ENCODE results near the gene AMACR.

Gene AMACR

DNA sequence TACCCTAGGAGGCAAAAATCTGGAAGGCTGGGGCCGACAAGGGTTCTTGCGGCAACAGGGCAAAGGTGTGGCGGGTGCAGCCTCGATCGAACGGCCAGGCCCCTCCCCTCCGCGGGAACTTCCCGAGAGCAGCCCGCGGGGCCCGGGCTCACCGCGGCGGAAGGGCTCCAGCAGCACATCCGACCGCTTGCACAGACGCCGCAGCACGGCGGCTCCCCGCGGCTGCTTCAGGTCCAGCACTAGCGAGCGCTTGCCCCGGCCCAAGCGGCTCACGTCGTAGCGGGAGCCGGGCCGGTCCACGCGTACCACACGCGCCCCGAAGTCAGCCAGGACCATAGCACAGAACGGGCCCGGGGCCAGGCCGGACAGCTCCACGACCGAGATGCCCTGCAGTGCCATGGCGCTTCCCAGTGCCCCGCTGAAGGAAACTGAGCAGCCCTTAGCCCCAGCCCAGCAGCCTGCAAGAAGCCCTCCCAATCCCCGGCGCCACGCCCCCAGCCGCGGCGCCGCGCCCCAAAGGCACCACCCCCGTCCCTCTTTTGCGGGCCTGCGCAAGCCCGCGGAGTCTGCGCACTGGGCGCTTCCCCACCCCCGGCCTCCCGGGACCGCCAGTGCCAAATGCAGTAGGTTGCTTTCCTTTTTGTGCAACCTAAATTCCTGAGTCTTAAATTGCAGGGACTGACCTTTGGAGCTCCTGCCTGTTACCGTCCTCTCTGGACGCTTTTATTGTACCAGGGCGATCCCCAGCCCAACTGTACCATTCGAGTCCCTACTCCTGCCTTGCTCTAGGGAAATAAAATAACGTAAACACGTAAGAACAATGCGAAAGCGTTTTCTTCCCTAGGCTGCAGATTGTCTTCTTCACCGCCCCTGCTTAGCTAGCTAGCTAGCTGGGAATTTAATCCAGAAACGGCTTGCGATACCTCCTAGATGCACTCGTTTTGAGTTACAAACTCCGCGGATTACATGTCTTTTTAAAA, at the start of gene AMACR:
Gene AMACR (minus strand): TSS at position 430 of the 980 bp plus-strand sequence. CDS start 31 bp downstream, at position 399.
- peak; percentile 56 for FAIRE-seq

DNA sequence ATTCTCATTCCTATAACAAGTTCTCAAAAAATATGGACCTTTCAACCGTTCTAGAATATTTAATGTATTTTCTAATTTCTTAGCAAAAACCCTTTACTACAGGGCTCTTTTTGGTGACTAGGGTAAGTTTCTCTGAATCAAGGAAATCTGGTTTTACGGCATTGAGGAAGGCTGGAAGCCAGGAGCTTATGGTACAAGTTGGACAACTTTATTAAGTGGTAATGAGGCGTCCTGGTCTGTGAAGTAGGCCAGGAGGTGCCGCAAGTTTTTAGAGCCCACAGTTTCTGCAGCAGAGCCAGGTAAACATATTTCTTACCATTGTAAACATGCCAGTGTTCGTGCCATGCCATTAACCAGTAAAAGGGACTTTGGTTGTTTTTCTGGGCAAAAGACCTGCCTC, 49.7 kb upstream of the AMACR start:
- FAIRE-seq: no peak

DNA sequence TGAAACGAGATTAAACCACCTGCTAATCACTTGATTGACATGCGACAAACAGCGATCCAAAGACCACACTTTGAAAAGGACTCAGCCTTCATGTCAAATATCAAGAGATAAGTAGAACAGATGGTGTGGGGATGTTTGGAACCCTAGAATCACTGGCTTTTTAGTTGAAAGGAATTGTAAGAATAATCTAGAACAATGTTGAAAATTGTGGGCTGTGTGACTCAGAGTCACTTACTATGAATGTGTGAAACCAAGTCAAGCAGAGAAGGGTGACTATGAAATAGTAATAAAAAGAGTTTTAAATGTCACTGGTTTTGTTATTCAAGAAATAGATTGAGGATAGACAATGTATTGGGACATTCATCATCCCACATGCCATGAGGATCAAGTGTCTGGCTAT, 49.3 kb upstream of the AMACR start:
- no peak for FAIRE-seq

DNA sequence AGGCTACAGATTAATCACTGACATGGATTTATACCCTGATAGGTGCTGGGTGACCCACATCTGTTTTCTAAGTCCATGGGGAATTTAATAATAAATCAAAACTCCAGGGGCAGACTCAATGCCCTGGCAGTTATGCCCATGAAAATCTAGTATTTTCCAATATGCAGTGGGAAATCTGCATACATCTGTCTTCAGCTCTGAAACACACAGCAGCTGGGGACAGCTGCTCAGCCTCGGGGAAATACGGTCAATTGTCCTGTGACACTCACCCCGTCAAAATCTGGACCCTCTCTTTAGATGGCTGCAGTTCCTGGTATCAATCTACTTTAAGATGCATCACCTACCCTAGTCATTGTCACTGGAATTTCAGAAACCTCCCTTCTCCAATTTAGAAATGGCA, 47.8 kb upstream of the AMACR start:
- no peak for FAIRE-seq

DNA sequence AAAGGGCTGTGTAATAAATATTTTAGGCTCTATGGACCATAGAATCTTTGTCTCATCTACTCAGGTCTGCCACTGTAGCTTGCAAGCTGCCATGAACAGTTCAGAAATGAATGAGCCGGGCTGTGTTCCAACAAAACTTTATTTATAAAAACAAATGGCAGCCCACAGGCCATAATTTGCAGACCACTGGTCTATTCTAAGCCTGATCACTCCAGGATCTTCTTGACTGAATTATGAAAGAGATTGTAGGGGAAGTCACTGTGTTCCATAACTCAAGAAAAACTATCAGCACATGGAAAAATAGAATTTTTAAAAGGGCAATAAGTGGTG, 46.5 kb upstream of the AMACR start:
- no peak for FAIRE-seq

- FAIRE-seq: no peak
Observed at GRCh38 chr5:34053571-34054399, 45.9 kb upstream of the AMACR start.

- FAIRE-seq: no peak
Observed at GRCh38 chr5:34053133-34053532, 45.3 kb upstream of the AMACR start.

DNA sequence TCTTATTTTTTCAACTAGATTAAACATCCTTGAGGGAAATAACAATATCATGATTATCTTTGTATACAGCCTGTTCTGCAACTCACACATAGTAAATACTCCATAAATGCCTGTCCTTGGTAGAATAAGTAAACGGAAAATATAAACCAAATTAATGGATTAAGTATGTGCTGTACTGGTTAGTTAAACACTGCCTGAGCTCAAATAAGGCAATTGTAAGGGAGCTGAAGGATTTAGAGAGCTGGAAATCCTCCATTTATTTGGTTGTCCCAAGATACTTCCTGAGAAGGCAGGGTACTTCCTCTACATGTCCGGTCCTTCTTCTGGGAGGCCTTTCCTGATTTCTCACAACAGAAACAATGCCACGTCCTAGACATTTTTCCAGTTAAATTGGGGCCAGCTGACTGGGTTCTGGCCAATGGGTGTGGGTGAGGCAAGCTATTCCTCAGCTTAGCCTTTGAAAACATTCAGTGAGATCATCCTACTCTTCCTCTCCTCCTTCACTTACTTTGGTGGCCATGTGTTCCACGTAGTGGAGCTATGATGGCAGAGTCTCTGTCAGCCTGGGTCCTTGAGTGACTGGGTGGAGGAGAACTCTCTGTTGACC, 43.6 kb upstream of the AMACR start:
- no peak for FAIRE-seq

- FAIRE-seq: no peak
Observed at GRCh38 chr5:34047774-34048572, 40.1 kb upstream of the AMACR start.

GRCh38 chr5:34047143-34047542, 39.3 kb upstream of the AMACR start:
- FAIRE-seq: no peak

DNA sequence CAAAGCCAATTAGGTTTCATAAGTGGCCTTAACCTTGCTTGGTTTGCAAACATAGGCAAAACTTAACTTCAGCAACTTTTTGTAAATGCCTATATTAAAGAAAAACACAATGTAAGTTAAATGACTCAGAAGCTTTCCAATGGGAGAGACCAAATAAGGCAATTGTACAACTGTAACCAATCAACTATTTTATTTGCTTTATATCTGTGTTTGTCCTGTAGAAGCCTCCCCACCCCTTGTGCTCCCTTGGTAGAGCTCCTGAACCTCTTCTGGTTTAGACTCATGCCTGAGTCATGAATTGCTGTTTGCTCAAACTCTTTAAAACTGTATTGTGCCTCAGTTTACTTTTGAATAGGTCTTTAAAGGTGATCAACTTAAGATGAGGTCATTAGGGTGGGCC, 38.1 kb upstream of the AMACR start:
- no peak for FAIRE-seq

GRCh38 chr5:34045023-34045422, 37.2 kb upstream of the AMACR start:
- no peak for FAIRE-seq

DNA sequence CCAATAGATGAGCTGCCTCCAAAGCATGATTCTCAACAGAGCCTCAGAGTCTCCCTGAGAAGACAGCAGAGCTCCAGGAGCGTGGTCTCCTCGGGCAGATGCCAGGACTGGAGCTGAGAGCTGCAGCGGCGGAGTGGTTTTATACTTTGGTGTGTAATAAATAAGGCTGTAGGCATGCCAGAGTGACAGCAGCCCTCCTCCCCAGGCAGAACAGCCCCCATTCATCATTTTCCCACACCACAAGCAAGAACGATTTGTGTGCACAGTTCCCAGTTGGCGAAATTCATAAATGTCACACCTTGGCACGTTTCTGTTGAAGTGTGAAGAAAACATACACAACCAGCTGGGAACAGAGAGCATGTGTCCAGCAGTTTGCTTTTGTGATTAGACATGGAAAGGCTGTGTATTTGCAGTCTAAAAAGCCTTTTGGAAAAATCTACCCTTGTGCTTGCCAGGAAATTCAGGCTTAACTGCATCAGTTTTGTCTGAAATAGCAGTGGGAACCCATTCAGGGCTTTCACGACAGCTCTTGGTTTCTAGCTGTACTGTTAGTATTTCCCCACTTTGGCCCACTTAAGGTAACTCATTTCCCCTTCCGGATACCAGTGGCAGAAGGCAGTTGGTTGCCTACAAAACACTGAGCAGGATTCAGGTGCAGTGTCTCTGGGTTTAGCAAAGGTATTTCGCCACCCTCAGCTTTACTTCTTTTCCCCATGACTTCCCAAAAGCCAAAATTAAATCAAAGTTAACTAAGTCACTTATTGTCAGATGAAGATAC, 35.4 kb upstream of the AMACR start, which contains the start of gene C1QTNF3:
Gene C1QTNF3 (minus strand): TSS at position 115 of the 778 bp plus-strand sequence. CDS start 88 bp downstream, at position 27.
- FAIRE-seq: no peak

- no peak for FAIRE-seq
Observed at GRCh38 chr5:34042321-34042720, 34.5 kb upstream of the AMACR start.

DNA sequence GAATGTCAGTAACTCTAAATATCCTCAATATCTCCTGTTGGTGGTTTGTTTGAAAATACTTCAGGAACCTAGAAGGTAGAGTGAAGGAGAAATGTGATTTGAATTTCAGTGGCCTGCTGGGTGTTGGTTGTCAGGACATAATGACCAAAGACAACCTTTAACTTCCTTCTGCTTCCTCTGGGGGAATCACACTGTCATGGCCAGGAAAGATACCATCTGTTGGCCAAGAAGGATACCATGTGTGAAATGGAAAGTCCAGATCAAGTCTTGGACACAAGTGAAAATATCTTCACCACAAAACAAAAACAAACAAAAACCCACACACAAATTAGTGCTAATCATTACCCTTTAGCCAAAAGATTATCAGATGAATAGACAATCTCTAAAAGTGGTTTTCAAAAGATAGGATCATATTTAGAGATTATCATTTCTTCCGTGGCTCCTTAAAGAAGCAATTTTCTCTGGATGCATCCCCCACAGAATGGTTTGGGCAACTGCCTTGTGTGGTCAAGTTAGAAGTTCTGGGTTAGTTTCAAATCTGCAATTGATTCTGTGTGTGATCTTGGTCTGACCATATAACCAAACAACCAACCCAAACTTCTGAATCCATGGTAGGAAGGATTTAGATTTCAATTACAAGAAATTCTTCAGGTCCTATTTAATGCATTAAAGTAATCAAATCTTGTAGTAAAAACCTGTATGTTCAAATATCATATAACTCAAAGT, 33.6 kb upstream of the AMACR start:
- no peak for FAIRE-seq

DNA sequence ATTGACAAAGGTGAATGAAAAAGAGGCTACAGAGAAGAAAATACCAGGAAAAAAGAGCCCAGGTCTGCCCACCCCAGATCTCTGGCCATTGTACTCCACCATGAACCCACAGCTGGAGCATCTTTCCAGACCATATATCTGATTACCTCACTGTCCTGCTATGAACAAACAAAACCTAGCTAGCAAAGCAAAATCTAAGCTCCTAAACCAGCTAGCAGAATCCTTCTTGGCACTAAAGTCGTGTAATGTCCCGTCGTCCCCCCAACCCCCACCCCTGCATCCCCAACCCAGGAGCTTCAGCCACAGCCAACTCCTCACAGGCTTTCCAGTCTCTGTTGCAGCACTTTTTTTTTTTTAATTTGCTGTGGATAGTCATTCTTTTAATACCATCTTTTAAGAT, 32.6 kb upstream of the AMACR start:
- FAIRE-seq: no peak

GRCh38 chr5:34039398-34040157, 31.7 kb upstream of the AMACR start:
- FAIRE-seq: no peak

DNA sequence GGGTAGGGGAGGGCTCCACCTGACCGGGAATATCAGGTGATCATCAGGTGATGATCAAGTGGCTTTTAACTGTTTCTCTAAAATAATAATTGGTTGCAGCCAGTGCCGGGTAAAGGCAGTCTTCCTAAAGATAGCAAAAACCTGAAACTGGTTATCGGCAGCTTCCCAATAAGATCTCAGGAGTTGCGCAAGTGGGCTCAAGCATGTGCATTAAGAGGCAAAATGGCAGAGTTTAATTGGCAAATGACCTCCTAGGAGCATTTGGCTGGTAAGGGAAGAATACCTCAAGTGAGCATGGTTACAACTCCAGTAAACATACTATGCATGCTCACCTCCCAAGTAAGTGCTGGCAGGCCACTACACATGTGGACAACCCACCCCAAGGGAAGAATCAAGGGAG, 31.0 kb upstream of the AMACR start:
- no peak for FAIRE-seq

- FAIRE-seq: no peak
Observed at GRCh38 chr5:34038390-34038789, 30.5 kb upstream of the AMACR start.

- no peak for FAIRE-seq
Observed at GRCh38 chr5:34037726-34038125, 29.9 kb upstream of the AMACR start.
